CD8-positive, alpha-beta memory T cell (primary cell): ENCODE results near the gene VSNL1. TPM values are rescaled to one million over a fixed set of nuclear protein-coding genes. Genes with fewer than 3 reads are reported as not detected.

Experiments
- CTCF ChIA-PET: fragments of 350-600 bp; sonication (Branson Sonifier 250); formaldehyde crosslinking; loops from one replicate; lab custom pipeline; 2021; ENCODE audit warnings: antibody characterized with exemption; lab: Charles Lee
- POLR2A ChIA-PET: fragments of 350-600 bp; sonication (Branson Sonifier 250); formaldehyde crosslinking; loops from one replicate; lab custom pipeline; 2021; ENCODE audit warnings: antibody characterized with exemption; lab: Charles Lee
- DNase-seq, 5 donors: peaks; one replicate each; pipeline versions ENCODE4 v3.0.0 to v3.0.0-alpha.2; 2020 to 2022; ENCODE audit warnings: mixed read lengths in 1 of 5
- H3K27ac ChIP-seq: one replicate; pipeline ENCODE4 v1.7.0; 2013; ENCODE audit warnings: low read depth, mild to moderate bottlenecking, low read length, moderate library complexity
- H3K27me3 ChIP-seq: 2 replicates; pipeline ENCODE4 v1.7.0; 2013; ENCODE audit warnings: low read length, mild to moderate bottlenecking; ENCODE audit not compliant: insufficient read depth, poor library complexity, severe bottlenecking
- H3K36me3 ChIP-seq: 2 replicates; pipeline ENCODE4 v1.7.0; 2013; ENCODE audit warnings: mild to moderate bottlenecking, low read length, moderate library complexity; ENCODE audit not compliant: insufficient read depth
- H3K4me1 ChIP-seq: 2 replicates; pipeline ENCODE4 v1.7.0; 2013; ENCODE audit warnings: mild to moderate bottlenecking, low read length, moderate library complexity; ENCODE audit not compliant: insufficient read depth
- H3K4me3 ChIP-seq: 2 replicates; pipeline ENCODE4 v1.7.0; 2013; ENCODE audit warnings: mild to moderate bottlenecking, low read length
- H3K9me3 ChIP-seq: 2 replicates; pipeline ENCODE4 v1.7.0; 2013; ENCODE audit warnings: mild to moderate bottlenecking, low read length
- H3K27ac Mint-ChIP-seq, 8 donors: one replicate each; pipeline ENCODE4 v1.8.0; 2020 to 2021; ENCODE audit warnings: mixed read lengths in 8 of 8, mild to moderate bottlenecking in 6 of 8, inconsistent platforms in 3 of 8, moderate library complexity in 3 of 8
- H3K27me3 Mint-ChIP-seq, 2 donors: one replicate each; pipeline ENCODE4 v1.8.0; 2020 to 2021; ENCODE audit warnings: mixed read lengths in 2 of 2, mild to moderate bottlenecking in 1 of 2, moderate library complexity in 1 of 2
- H3K36me3 Mint-ChIP-seq, 3 donors: one replicate each; pipeline ENCODE4 v1.8.0; 2020 to 2021; ENCODE audit warnings: mixed read lengths in 3 of 3, inconsistent platforms in 1 of 3, mild to moderate bottlenecking in 1 of 3
- H3K4me1 Mint-ChIP-seq, 3 donors: one replicate each; pipeline ENCODE4 v1.8.0; 2020 to 2021; ENCODE audit warnings: mixed read lengths in 3 of 3, inconsistent platforms in 1 of 3, mild to moderate bottlenecking in 1 of 3
- H3K4me3 Mint-ChIP-seq, 7 donors: one replicate each; pipeline ENCODE4 v1.8.0; 2020 to 2021; ENCODE audit warnings: mixed read lengths in 7 of 7, mild to moderate bottlenecking in 6 of 7, moderate library complexity in 4 of 7, inconsistent platforms in 2 of 7
- H3K9me3 Mint-ChIP-seq, 5 donors: one replicate each; pipeline ENCODE4 v1.8.0; 2020 to 2022; ENCODE audit warnings: mixed read lengths in 5 of 5, mild to moderate bottlenecking in 3 of 5, moderate library complexity in 2 of 5, inconsistent platforms in 1 of 5
- polyA plus RNA-seq: library from polyadenylated mRNA; unstranded; fragments of 300-500 nt; fragmentation: Illumina TruSeq; gene quantifications from one replicate; pipeline ENCODE4 v1.2.3, GENCODE V29; 2021
- total RNA-seq, 2 experiments: library from RNA; stranded (reverse); gene quantifications; one replicate each; pipeline ENCODE4 v1.2.3, GENCODE V29; 2021

The VSNL1 gene
- total and polyA plus RNA-seq, 3 experiments from 2014 or later: not detected

- H3K9me3 Mint-ChIP-seq: peaks cover 0 to 7% (median 4%) of the 10 kb centered on the region in 5 donors
- Histone ChIP-seq H3K36me3 (no peaks in the 10 kb centered on the region), H3K4me3 (no peak overlapping the region), H3K4me1 (no peaks in the 10 kb centered on the region), H3K27ac (no peak overlapping the region), H3K9me3 (no peaks in the 10 kb centered on the region), H3K27me3 (peaks cover 7% of the 10 kb centered on the region)
- DNase-seq: no peak
- no peak overlapping the region for H3K4me3 Mint-ChIP-seq
- no peaks in the 10 kb centered on the region for H3K4me1 Mint-ChIP-seq
- peak overlapping the region in 1 of 8 donors; percentile 10 for H3K27ac Mint-ChIP-seq
- H3K27me3 Mint-ChIP-seq: peaks cover 11 to 37% of the 10 kb centered on the region in 2 donors
- peaks cover 0 to 7% (median 0%) of the 10 kb centered on the region in 3 donors for H3K36me3 Mint-ChIP-seq
- CTCF ChIA-PET: no interaction called here
- POLR2A ChIA-PET: no interaction called here
Measured at GRCh38 chr2:17545680-17546613, 5.5 kb downstream of the VSNL1 start.

GRCh38 chr2:17547237-17547636 is 6.7 kb downstream of the VSNL1 start:
- no peaks in the 10 kb centered on the region for H3K4me1 Mint-ChIP-seq
- H3K9me3 Mint-ChIP-seq: peaks cover 0 to 2% (median 0%) of the 10 kb centered on the region in 5 donors
- H3K36me3 ChIP-seq: no peaks in the 10 kb centered on the region
- no peak overlapping the region for H3K4me3 Mint-ChIP-seq
- no peak overlapping the region for H3K27ac ChIP-seq
- ChIA-PET POLR2A (no interaction called here), CTCF (no interaction called here)
- H3K27ac Mint-ChIP-seq: no peak overlapping the region
- no peaks in the 10 kb centered on the region for H3K36me3 Mint-ChIP-seq
- no peak overlapping the region for H3K4me3 ChIP-seq
- no peaks in the 10 kb centered on the region for H3K27me3 ChIP-seq
- H3K27me3 Mint-ChIP-seq: peaks cover 4 to 27% of the 10 kb centered on the region in 2 donors
- no peaks in the 10 kb centered on the region for H3K4me1 ChIP-seq
- H3K9me3 ChIP-seq: no peaks in the 10 kb centered on the region
- DNase-seq: no peak

DNA sequence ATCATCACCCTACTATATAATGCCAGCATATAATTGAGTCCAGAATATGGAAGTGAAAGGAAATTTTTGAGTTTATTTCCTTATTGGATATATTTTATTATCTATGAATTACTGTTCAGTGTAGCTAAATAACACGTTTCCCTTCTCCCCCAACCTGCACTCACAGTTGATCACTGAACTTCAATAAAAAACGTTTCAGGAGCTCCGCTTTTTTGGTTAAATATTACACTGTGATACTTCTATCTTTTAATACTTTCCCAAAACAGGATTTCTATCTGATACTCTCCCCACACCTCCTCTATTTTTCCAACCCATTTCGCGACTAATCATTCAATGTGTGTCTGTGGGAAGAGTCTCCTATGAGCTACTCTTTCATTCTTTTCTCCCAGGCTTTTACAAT is 7.2 kb downstream of the VSNL1 start:
- Histone ChIP-seq H3K4me3 (no peak overlapping the region), H3K36me3 (no peaks in the 10 kb centered on the region), H3K9me3 (no peaks in the 10 kb centered on the region), H3K4me1 (no peaks in the 10 kb centered on the region), H3K27me3 (no peaks in the 10 kb centered on the region), H3K27ac (no peak overlapping the region)
- no peak for DNase-seq
- Mint-ChIP-seq H3K36me3 (no peaks in the 10 kb centered on the region), H3K4me3 (no peak overlapping the region), H3K27ac (no peak overlapping the region), H3K4me1 (no peaks in the 10 kb centered on the region), H3K27me3 (peaks cover 2 to 24% of the 10 kb centered on the region in 2 donors), H3K9me3 (peaks cover 0 to 2% (median 0%) of the 10 kb centered on the region in 5 donors)
- ChIA-PET CTCF (no interaction called here), POLR2A (no interaction called here)

- CTCF ChIA-PET: no interaction called here
Measured at GRCh38 chr2:17550907-17551306, 10.4 kb downstream of the VSNL1 start.

GRCh38 chr2:17555150-17555549 is 14.7 kb downstream of the VSNL1 start:
- no peaks in the 10 kb centered on the region for H3K9me3 ChIP-seq
- no peaks in the 10 kb centered on the region for H3K27me3 Mint-ChIP-seq

More at GRCh38 chr2:17550907-17551306, 10.4 kb downstream of the VSNL1 start:
- Histone ChIP-seq H3K4me1 (no peaks in the 10 kb centered on the region), H3K9me3 (no peaks in the 10 kb centered on the region), H3K27me3 (no peaks in the 10 kb centered on the region), H3K36me3 (no peaks in the 10 kb centered on the region), H3K27ac (no peak overlapping the region), H3K4me3 (no peak overlapping the region)
- Mint-ChIP-seq H3K27me3 (peaks cover 0 to 15% of the 10 kb centered on the region in 2 donors), H3K4me1 (no peaks in the 10 kb centered on the region), H3K27ac (no peak overlapping the region), H3K9me3 (no peaks in the 10 kb centered on the region), H3K36me3 (no peaks in the 10 kb centered on the region), H3K4me3 (no peak overlapping the region)
- POLR2A ChIA-PET: no interaction called here
- no peak for DNase-seq

GRCh38 chr2:17557596-17557995 is 17.1 kb downstream of the VSNL1 start:
- no peak for DNase-seq
- no peaks in the 10 kb centered on the region for H3K36me3 Mint-ChIP-seq
- Histone ChIP-seq H3K27ac (no peak overlapping the region), H3K27me3 (no peaks in the 10 kb centered on the region), H3K9me3 (no peaks in the 10 kb centered on the region), H3K4me1 (no peaks in the 10 kb centered on the region), H3K4me3 (no peak overlapping the region), H3K36me3 (no peaks in the 10 kb centered on the region)
- CTCF ChIA-PET: no interaction called here
- peaks cover 0 to 2% (median 0%) of the 10 kb centered on the region in 5 donors for H3K9me3 Mint-ChIP-seq
- H3K27me3 Mint-ChIP-seq: no peaks in the 10 kb centered on the region
- POLR2A ChIA-PET: no interaction called here
- no peaks in the 10 kb centered on the region for H3K4me1 Mint-ChIP-seq
- no peak overlapping the region for H3K4me3 Mint-ChIP-seq
- H3K27ac Mint-ChIP-seq: no peak overlapping the region

More at GRCh38 chr2:17555150-17555549, 14.7 kb downstream of the VSNL1 start:
- DNase-seq: no peak
- Histone ChIP-seq H3K4me1 (no peaks in the 10 kb centered on the region), H3K27ac (no peak overlapping the region), H3K27me3 (no peaks in the 10 kb centered on the region), H3K36me3 (no peaks in the 10 kb centered on the region), H3K4me3 (no peak overlapping the region)
- POLR2A ChIA-PET: no interaction called here
- Mint-ChIP-seq H3K27ac (no peak overlapping the region), H3K4me3 (no peak overlapping the region), H3K4me1 (no peaks in the 10 kb centered on the region), H3K36me3 (no peaks in the 10 kb centered on the region), H3K9me3 (peaks cover 0 to 1% (median 0%) of the 10 kb centered on the region in 5 donors)
- CTCF ChIA-PET: interaction anchor here (0.7 kb wide), 1 partner anchor 22 kb away, joined by 3 read pairs; no protein-coding TSS in a partner anchor

DNA sequence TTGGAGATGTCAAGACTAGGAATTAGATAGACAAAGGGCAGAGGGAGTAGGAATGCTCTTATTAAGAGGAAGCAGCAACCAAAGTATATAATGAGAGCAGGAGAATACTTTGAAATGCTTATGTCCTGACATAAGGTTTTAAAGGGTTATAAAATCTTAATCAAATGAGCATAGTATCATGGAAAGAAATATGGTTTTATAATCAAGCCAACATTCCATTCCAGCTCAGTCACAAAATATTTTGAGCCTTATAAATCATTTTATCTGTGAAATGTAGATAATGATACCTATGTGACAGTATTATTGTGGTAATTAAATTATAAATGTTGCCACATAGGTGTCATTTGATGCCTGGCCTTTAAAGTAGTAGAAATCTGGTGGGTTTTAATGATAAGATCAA is 17.6 kb downstream of the VSNL1 start:
- peaks cover 0 to 2% (median 0%) of the 10 kb centered on the region in 5 donors for H3K9me3 Mint-ChIP-seq

DNA sequence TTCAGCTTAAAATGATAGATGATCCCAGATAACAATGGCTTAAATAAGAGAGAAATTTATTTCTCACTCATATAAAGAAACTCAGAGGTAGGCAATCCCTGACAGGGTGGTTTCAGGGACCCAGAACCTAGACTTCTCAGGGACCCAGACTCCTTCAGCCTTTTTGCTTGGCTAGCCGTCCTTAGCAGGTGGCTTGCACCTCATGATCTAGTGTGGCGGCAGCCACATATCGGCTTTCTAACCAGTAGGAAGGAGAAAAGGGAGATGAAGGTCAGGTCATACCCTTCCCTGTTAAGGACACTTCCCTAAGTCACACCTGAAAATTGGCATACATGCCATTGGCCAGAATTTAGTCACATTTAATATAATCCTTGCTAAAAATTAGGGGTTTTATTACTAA is 18.4 kb downstream of the VSNL1 start:
- H3K36me3 Mint-ChIP-seq: no peaks in the 10 kb centered on the region
- H3K27ac ChIP-seq: no peak overlapping the region
- H3K27me3 ChIP-seq: no peaks in the 10 kb centered on the region
- CTCF ChIA-PET: interaction anchor here (0.9 kb wide), 1 partner anchor 12 kb away, joined by 3 read pairs; no protein-coding TSS in a partner anchor
- no peaks in the 10 kb centered on the region for H3K36me3 ChIP-seq
- H3K9me3 Mint-ChIP-seq: peaks cover 0 to 2% (median 0%) of the 10 kb centered on the region in 5 donors
- no peaks in the 10 kb centered on the region for H3K27me3 Mint-ChIP-seq
- H3K9me3 ChIP-seq: no peaks in the 10 kb centered on the region
- no peaks in the 10 kb centered on the region for H3K4me1 ChIP-seq
- H3K4me3 Mint-ChIP-seq: no peak overlapping the region
- H3K4me3 ChIP-seq: no peak overlapping the region
- no peak for DNase-seq
- POLR2A ChIA-PET: no interaction called here
- no peaks in the 10 kb centered on the region for H3K4me1 Mint-ChIP-seq
- H3K27ac Mint-ChIP-seq: no peak overlapping the region

More for the DNA sequence above, 17.6 kb downstream of the VSNL1 start:
- Histone ChIP-seq H3K36me3 (no peaks in the 10 kb centered on the region), H3K4me3 (no peak overlapping the region), H3K27ac (no peak overlapping the region), H3K4me1 (no peaks in the 10 kb centered on the region), H3K9me3 (no peaks in the 10 kb centered on the region), H3K27me3 (no peaks in the 10 kb centered on the region)
- Mint-ChIP-seq H3K27ac (no peak overlapping the region), H3K36me3 (no peaks in the 10 kb centered on the region), H3K4me3 (no peak overlapping the region), H3K27me3 (no peaks in the 10 kb centered on the region), H3K4me1 (no peaks in the 10 kb centered on the region)
- no peak for DNase-seq
- CTCF ChIA-PET: interaction anchor here (0.9 kb wide), 1 partner anchor 13 kb away, joined by 3 read pairs; no protein-coding TSS in a partner anchor
- POLR2A ChIA-PET: no interaction called here
